ENCODE measurements around the gene SPACA9. TPM values are rescaled to one million over a fixed set of nuclear protein-coding genes. Genes with fewer than 3 reads are reported as not detected.

Gene SPACA9
- total RNA-seq, 2 donors from 2014 or later: 2.2 to 8.1 TPM

- ATAC-seq (ENCODE audit: insufficient number of reproducible peaks, low FRiP score, low read depth) (no peak), DNase-seq (ENCODE audit: low spot score) (no peak)
- no peaks in the 10 kb centered on the region for H3K9me3 ChIP-seq
Measured at GRCh38 chr9:132869266-132869665, 9.4 kb upstream of the SPACA9 start.

GRCh38 chr9:132873403-132873802 lies 5.3 kb upstream of the SPACA9 start:
- H3K27ac ChIP-seq: no peak overlapping the region
- ATAC-seq (ENCODE audit: insufficient number of reproducible peaks, low FRiP score, low read depth): no peak
- no peak for TF ChIP-seq CTCF (IDR thresholded peaks at IDR 0.05)

More at GRCh38 chr9:132869266-132869665, 9.4 kb upstream of the SPACA9 start:
- H3K27ac ChIP-seq: no peak overlapping the region
- no peaks in the 10 kb centered on the region for H3K27me3 ChIP-seq (replicated peaks; ENCODE audit: insufficient read depth)
- no peak overlapping the region for H3K4me3 ChIP-seq
- TF ChIP-seq CTCF (IDR thresholded peaks at IDR 0.05): no peak
- H3K4me1 ChIP-seq (ENCODE audit: control insufficient read depth in 1 of 2, low read depth in 2 of 2): peaks cover 5 to 18% of the 10 kb centered on the region in 2 donors
- H3K36me3 ChIP-seq: no peaks in the 10 kb centered on the region

GRCh38 chr9:132875159-132875558 lies 3.5 kb upstream of the SPACA9 start:
- ATAC-seq (ENCODE audit: insufficient number of reproducible peaks, low FRiP score, low read depth) (no peak), DNase-seq (ENCODE audit: low spot score) (no peak)
- H3K36me3 ChIP-seq: no peaks in the 10 kb centered on the region
- no peaks in the 10 kb centered on the region for H3K9me3 ChIP-seq
- H3K27ac ChIP-seq: no peak overlapping the region
- no peak overlapping the region for H3K4me3 ChIP-seq
- peaks cover 5 to 23% of the 10 kb centered on the region in 2 donors for H3K4me1 ChIP-seq (ENCODE audit: control insufficient read depth in 1 of 2, low read depth in 2 of 2)
- no peaks in the 10 kb centered on the region for H3K27me3 ChIP-seq (replicated peaks; ENCODE audit: insufficient read depth)
- no peak for TF ChIP-seq CTCF (IDR thresholded peaks at IDR 0.05)

More at GRCh38 chr9:132873403-132873802, 5.3 kb upstream of the SPACA9 start:
- Histone ChIP-seq H3K9me3 (no peaks in the 10 kb centered on the region), H3K4me3 (no peak overlapping the region), H3K4me1 (ENCODE audit: control insufficient read depth in 1 of 2, low read depth in 2 of 2) (peaks cover 5 to 23% of the 10 kb centered on the region in 2 donors), H3K36me3 (no peaks in the 10 kb centered on the region), H3K27me3 (replicated peaks; ENCODE audit: insufficient read depth) (no peaks in the 10 kb centered on the region)
- DNase-seq (ENCODE audit: low spot score): no peak

GRCh38 chr9:132876849-132877248 lies 1.8 kb upstream of the SPACA9 start:
- H3K4me1 ChIP-seq (ENCODE audit: control insufficient read depth in 1 of 2, low read depth in 2 of 2): peaks cover 0 to 9% of the 10 kb centered on the region in 2 donors
- H3K9me3 ChIP-seq: no peaks in the 10 kb centered on the region
- no peaks in the 10 kb centered on the region for H3K27me3 ChIP-seq (replicated peaks; ENCODE audit: insufficient read depth)
- H3K36me3 ChIP-seq: no peaks in the 10 kb centered on the region
- H3K4me3 ChIP-seq: no peak overlapping the region
- DNase-seq (ENCODE audit: low spot score): no peak
- no peak overlapping the region for H3K27ac ChIP-seq
- no peak for TF ChIP-seq CTCF (IDR thresholded peaks at IDR 0.05)
- ATAC-seq (ENCODE audit: insufficient number of reproducible peaks, low FRiP score, low read depth): no peak

GRCh38 chr9:132877458-132877823 lies 1.3 kb upstream of the SPACA9 start:
- ATAC-seq (ENCODE audit: insufficient number of reproducible peaks, low FRiP score, low read depth) (no peak), DNase-seq (ENCODE audit: low spot score) (no peak)
- Histone ChIP-seq H3K9me3 (no peaks in the 10 kb centered on the region), H3K27ac (no peak overlapping the region), H3K36me3 (no peaks in the 10 kb centered on the region), H3K4me1 (ENCODE audit: control insufficient read depth in 1 of 2, low read depth in 2 of 2) (peaks cover 0 to 5% of the 10 kb centered on the region in 2 donors), H3K27me3 (replicated peaks; ENCODE audit: insufficient read depth) (no peaks in the 10 kb centered on the region), H3K4me3 (peak overlapping the region; percentile 98)
- no peak for TF ChIP-seq CTCF (IDR thresholded peaks at IDR 0.05)

Data from thoracic aorta (tissue), 2 donors.